DOHH2 (cell line): Measurements from ENCODE around the gene CCNI.

Experiments used
- H3F3A ChIP-seq: fragments of 200-600 bp; sonication (generic), shearing (Covaris generic); 2 replicates; pipeline ENCODE4 v1.6.0; 2016; ENCODE audit warnings: antibody characterized with exemption, mild to moderate bottlenecking; ENCODE audit not compliant: control insufficient read depth, insufficient read depth
- H3K27ac ChIP-seq: fragments of 200-600 bp; sonication (generic); 2 replicates; pipeline ENCODE4 v1.5.1; 2014; ENCODE audit warnings: low read depth, mild to moderate bottlenecking, low read length, moderate library complexity
- H3K27me3 ChIP-seq: fragments of 200-600 bp; sonication (generic); 2 replicates; pipeline ENCODE4 v1.6.1; 2014; ENCODE audit warnings: mild to moderate bottlenecking, low read length, mixed read lengths; ENCODE audit not compliant: control insufficient read depth
- H3K36me3 ChIP-seq: fragments of 200-600 bp; sonication (generic); 2 replicates; pipeline ENCODE4 v1.6.1; 2014; ENCODE audit warnings: mild to moderate bottlenecking, low read length, moderate library complexity, mixed read lengths; ENCODE audit not compliant: control insufficient read depth
- H3K4me1 ChIP-seq: fragments of 200-600 bp; sonication (generic); 2 replicates; pipeline ENCODE4 v1.6.1; 2014; ENCODE audit warnings: mild to moderate bottlenecking, low read length, mixed read lengths; ENCODE audit not compliant: control insufficient read depth
- H3K4me2 ChIP-seq: fragments of 200-600 bp; sonication (generic); 2 replicates; pipeline ENCODE4 v1.6.0; 2014; ENCODE audit warnings: mild to moderate bottlenecking, low read length, moderate library complexity
- H3K4me3 ChIP-seq: fragments of 200-600 bp; sonication (generic); 2 replicates; pipeline ENCODE4 v1.5.1; 2014; ENCODE audit warnings: mild to moderate bottlenecking, low read length, mixed read lengths
- H3K79me2 ChIP-seq: fragments of 200-600 bp; sonication (generic); 2 replicates; pipeline ENCODE4 v1.6.1; 2014; ENCODE audit warnings: mild to moderate bottlenecking, low read length, mixed read lengths; ENCODE audit not compliant: control insufficient read depth
- H3K9me2 ChIP-seq: fragments of 200-600 bp; sonication (generic); replicated peaks from 2 replicates; pipeline ENCODE4 v1.6.1; 2014; ENCODE audit warnings: mild to moderate bottlenecking, low read length, mixed read lengths; ENCODE audit not compliant: control insufficient read depth
- H3K9me3 ChIP-seq: fragments of 200-600 bp; sonication (generic); 2 replicates; pipeline ENCODE4 v1.6.1; 2014; ENCODE audit warnings: antibody characterized with exemption, low read length, mixed read lengths; ENCODE audit not compliant: control insufficient read depth, insufficient read depth
- H4K20me1 ChIP-seq: fragments of 200-600 bp; sonication (generic); 2 replicates; pipeline ENCODE4 v1.6.0; 2014; ENCODE audit warnings: low read depth, mild to moderate bottlenecking, antibody characterized with exemption, low read length, moderate library complexity; ENCODE audit not compliant: control insufficient read depth, insufficient read depth
- CTCF ChIP-seq: fragments of 200-600 bp; sonication (generic); IDR thresholded peaks from one replicate; pipeline ENCODE4 v1.5.1; 2014; ENCODE audit warnings: antibody characterized with exemption, mild to moderate bottlenecking, low read depth, low read length; ENCODE audit not compliant: poor library complexity, severe bottlenecking
- EZH2phosphoT487 ChIP-seq: fragments of 200-600 bp; sonication (generic); IDR thresholded peaks from 2 replicates; pipeline ENCODE4 v1.6.1; 2017; ENCODE audit warnings: borderline replicate concordance, mild to moderate bottlenecking, antibody characterized with exemption, low read length, moderate library complexity, mixed read lengths

Gene CCNI

GRCh38 chr4:77117721-77118120 is 41.9 kb upstream of the CCNI start:
- Histone ChIP-seq H3K79me2 (no peaks in the 10 kb centered on the region), H3K36me3 (no peaks in the 10 kb centered on the region), H3F3A (no peaks in the 10 kb centered on the region), H3K27ac (no peak overlapping the region), H3K4me3 (no peak overlapping the region), H3K4me2 (no peak overlapping the region), H3K4me1 (peaks cover 10% of the 10 kb centered on the region), H3K9me3 (no peaks in the 10 kb centered on the region; the same call in 1 of the 2 replicates), H3K27me3 (no peaks in the 10 kb centered on the region), H4K20me1 (no peaks in the 10 kb centered on the region), H3K9me2 (no peaks in the 10 kb centered on the region)
- no peak for TF ChIP-seq CTCF
- TF ChIP-seq EZH2phosphoT487: no peak

GRCh38 chr4:77113069-77113468 is 37.3 kb upstream of the CCNI start:
- H3K27ac ChIP-seq: no peak overlapping the region
- no peak for TF ChIP-seq CTCF
- no peak for TF ChIP-seq EZH2phosphoT487
- no peaks in the 10 kb centered on the region; the same call in 1 of the 2 replicates for H3K9me3 ChIP-seq
- no peaks in the 10 kb centered on the region for H4K20me1 ChIP-seq
- H3K9me2 ChIP-seq: no peaks in the 10 kb centered on the region
- no peaks in the 10 kb centered on the region for H3K36me3 ChIP-seq
- H3K27me3 ChIP-seq: no peaks in the 10 kb centered on the region
- no peaks in the 10 kb centered on the region for H3K79me2 ChIP-seq
- no peaks in the 10 kb centered on the region for H3F3A ChIP-seq
- H3K4me3 ChIP-seq: no peak overlapping the region
- H3K4me1 ChIP-seq: peaks cover 3% of the 10 kb centered on the region; the same call in 1 of the 2 replicates
- H3K4me2 ChIP-seq: no peak overlapping the region

GRCh38 chr4:77110730-77111129 is 34.9 kb upstream of the CCNI start:
- Histone ChIP-seq H3F3A (no peaks in the 10 kb centered on the region), H3K9me2 (no peaks in the 10 kb centered on the region), H3K79me2 (no peaks in the 10 kb centered on the region), H3K27ac (no peak overlapping the region), H3K4me1 (peaks cover 7% of the 10 kb centered on the region), H3K9me3 (no peaks in the 10 kb centered on the region), H3K4me3 (no peak overlapping the region), H3K36me3 (no peaks in the 10 kb centered on the region), H3K27me3 (no peaks in the 10 kb centered on the region), H3K4me2 (no peak overlapping the region), H4K20me1 (no peaks in the 10 kb centered on the region)
- TF ChIP-seq CTCF (no peak), EZH2phosphoT487 (no peak)
